OCI-LY7 (cell line): ENCODE data around the gene TBC1D9B. TPM values are rescaled to one million over a fixed set of nuclear protein-coding genes. Genes with fewer than 3 reads are reported as not detected.

Experiments
- BruUV-seq: library from RNA; stranded (reverse); fragments of 400-500 nt; replicated peaks from 2 replicates; lab custom pipeline; 2021; lab: Mats Ljungman, UMichigan
- CTCF ChIA-PET: fragments of 300-600 bp; sonication (Branson Sonifier 250); formaldehyde crosslinking; loops from one replicate; lab custom pipeline; 2022; ENCODE audit warnings: antibody characterized with exemption; ENCODE audit not compliant: unreplicated experiment; lab: Charles Lee
- POLR2A ChIA-PET: fragments of 300-600 bp; sonication (Branson Sonifier 250); formaldehyde crosslinking; loops from one replicate; lab custom pipeline; 2022; ENCODE audit warnings: antibody characterized with exemption; lab: Charles Lee
- DNase-seq: peaks from one replicate; pipeline ENCODE4 v3.0.0-alpha.2; 2015; ENCODE audit warnings: low spot score
- H2AFZ ChIP-seq: fragments of 200-600 bp; sonication (generic), shearing (Covaris generic); 2 replicates; pipeline ENCODE4 v1.6.1; 2014; ENCODE audit warnings: mild to moderate bottlenecking, antibody characterized with exemption, low read length, moderate library complexity
- H3K27ac ChIP-seq: fragments of 200-600 bp; sonication (generic); 2 replicates; pipeline ENCODE4 v1.5.1; 2014; ENCODE audit warnings: mixed run types, low read depth, mild to moderate bottlenecking, moderate library complexity, low read length, inconsistent platforms; ENCODE audit not compliant: poor library complexity, severe bottlenecking
- H3K36me3 ChIP-seq: fragments of 200-600 bp; sonication (generic); 2 replicates; pipeline ENCODE4 v1.6.1; 2014; ENCODE audit warnings: mild to moderate bottlenecking, antibody characterized with exemption, low read length, moderate library complexity, mixed read lengths; ENCODE audit not compliant: insufficient read depth
- H3K4me1 ChIP-seq: fragments of 200-600 bp; sonication (generic); 2 replicates; pipeline ENCODE4 v1.5.1; 2014; ENCODE audit warnings: mild to moderate bottlenecking, low read length; ENCODE audit not compliant: insufficient read depth, poor library complexity, severe bottlenecking
- H3K4me2 ChIP-seq: fragments of 200-600 bp; sonication (generic); 2 replicates; pipeline ENCODE4 v1.6.1; 2014; ENCODE audit warnings: mild to moderate bottlenecking, low read length
- H3K4me3 ChIP-seq: fragments of 200-600 bp; sonication (generic); 2 replicates; pipeline ENCODE4 v1.5.1; 2014; ENCODE audit warnings: mild to moderate bottlenecking, low read depth, low read length; ENCODE audit not compliant: poor library complexity, severe bottlenecking
- H3K79me2 ChIP-seq: fragments of 200-600 bp; sonication (generic); 2 replicates; pipeline ENCODE4 v1.6.1; 2016; ENCODE audit warnings: low read depth, mild to moderate bottlenecking, low read length, moderate library complexity, mixed read lengths; ENCODE audit not compliant: insufficient read depth
- H3K9me2 ChIP-seq: fragments of 200-600 bp; sonication (generic); 2 replicates; pipeline ENCODE4 v1.6.1; 2016; ENCODE audit warnings: mild to moderate bottlenecking, low read length, mixed read lengths; ENCODE audit not compliant: insufficient read depth
- H3K9me3 ChIP-seq: fragments of 200-600 bp; sonication (generic); 2 replicates; pipeline ENCODE4 v1.6.1; 2014; ENCODE audit warnings: mild to moderate bottlenecking, mixed run types, low read length, mixed read lengths
- H4K20me1 ChIP-seq: fragments of 200-600 bp; sonication (generic); 2 replicates; pipeline ENCODE4 v1.6.1; 2014; ENCODE audit warnings: mild to moderate bottlenecking, antibody characterized with exemption, low read length, moderate library complexity, mixed read lengths; ENCODE audit not compliant: insufficient read depth
- EZH2phosphoT487 ChIP-seq: fragments of 200-600 bp; sonication (generic); IDR thresholded peaks from 2 replicates; pipeline ENCODE4 v1.6.1; 2018; ENCODE audit warnings: low read depth, borderline replicate concordance, mild to moderate bottlenecking, mixed run types, antibody characterized with exemption, low read length, moderate library complexity, mixed read lengths
- intact Hi-C: fragments of 100-400 bp; cut with micrococcal nuclease; formaldehyde crosslinking; loops from one replicate; pipeline ENCODE4 v1.10.0; 2022; ENCODE audit not compliant: unreplicated experiment
- total RNA-seq, 2 experiments: library from RNA; depleted of rRNA in 1 of 2; stranded (reverse); fragments of >200 nt in 1 of 2; shearing (Covaris generic) in 1 of 2; gene quantifications; 2 replicates each; pipeline ENCODE4 v1.2.3, GENCODE V29; 2014 to 2022
- TF ChIP-seq, protein P1 (sequence below): fragments of 200-600 bp; sonication (generic); conservative IDR thresholded peaks from 2 replicates; pipeline ENCODE4 v1.5.1; 2014; ENCODE audit warnings: mild to moderate bottlenecking, antibody characterized with exemption, low read length, moderate library complexity, mixed read lengths

The TBC1D9B gene
- total RNA-seq, 2 experiments from 2014 or later, result 52.2 to 106 TPM

DNA sequence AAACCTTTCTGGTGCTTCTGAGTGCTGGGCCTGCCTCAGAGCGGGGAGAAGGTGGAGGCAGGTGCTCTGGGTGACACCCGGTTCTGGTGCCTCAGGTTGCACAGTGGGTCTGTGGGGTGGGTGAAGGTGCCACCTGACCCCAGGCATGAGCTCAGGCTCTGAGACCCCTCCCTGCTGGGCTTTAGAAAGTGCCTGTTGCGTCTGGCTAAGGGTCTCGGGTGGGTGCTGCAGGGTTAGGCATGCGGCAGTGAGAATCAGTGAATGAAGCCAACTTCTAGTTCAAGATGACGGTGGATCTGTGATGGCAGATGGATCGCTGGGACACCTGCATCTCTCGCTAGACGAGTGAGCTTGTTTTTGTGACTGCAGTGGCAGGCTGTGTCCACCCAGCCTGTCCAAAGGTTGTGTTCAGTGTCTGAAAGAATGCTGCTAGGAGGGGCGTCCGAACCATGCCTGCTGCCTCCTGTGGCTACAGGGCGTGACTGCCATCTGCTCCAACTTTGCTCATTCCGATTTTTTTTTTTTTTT is 82.0 kb downstream of the TBC1D9B start:
- no peak overlapping the region for H3K4me2 ChIP-seq
- POLR2A ChIA-PET, result interaction anchor here (0.6 kb wide), 2 partner anchors 121 to 1233 kb away, joined by 3 read pairs; no protein-coding TSS in a partner anchor
- peaks cover 4% of the 10 kb centered on the region; the same call in 1 of the 2 replicates for H4K20me1 ChIP-seq
- TF ChIP-seq, protein P1, sequence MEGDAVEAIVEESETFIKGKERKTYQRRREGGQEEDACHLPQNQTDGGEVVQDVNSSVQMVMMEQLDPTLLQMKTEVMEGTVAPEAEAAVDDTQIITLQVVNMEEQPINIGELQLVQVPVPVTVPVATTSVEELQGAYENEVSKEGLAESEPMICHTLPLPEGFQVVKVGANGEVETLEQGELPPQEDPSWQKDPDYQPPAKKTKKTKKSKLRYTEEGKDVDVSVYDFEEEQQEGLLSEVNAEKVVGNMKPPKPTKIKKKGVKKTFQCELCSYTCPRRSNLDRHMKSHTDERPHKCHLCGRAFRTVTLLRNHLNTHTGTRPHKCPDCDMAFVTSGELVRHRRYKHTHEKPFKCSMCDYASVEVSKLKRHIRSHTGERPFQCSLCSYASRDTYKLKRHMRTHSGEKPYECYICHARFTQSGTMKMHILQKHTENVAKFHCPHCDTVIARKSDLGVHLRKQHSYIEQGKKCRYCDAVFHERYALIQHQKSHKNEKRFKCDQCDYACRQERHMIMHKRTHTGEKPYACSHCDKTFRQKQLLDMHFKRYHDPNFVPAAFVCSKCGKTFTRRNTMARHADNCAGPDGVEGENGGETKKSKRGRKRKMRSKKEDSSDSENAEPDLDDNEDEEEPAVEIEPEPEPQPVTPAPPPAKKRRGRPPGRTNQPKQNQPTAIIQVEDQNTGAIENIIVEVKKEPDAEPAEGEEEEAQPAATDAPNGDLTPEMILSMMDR, result no peak
- no peak for TF ChIP-seq EZH2phosphoT487
- no TSS peak for BruUV-seq
- no peak overlapping the region for H2AFZ ChIP-seq
- CTCF ChIA-PET, result no interaction called here
- H3K4me3 ChIP-seq, result no peak overlapping the region
- H3K27ac ChIP-seq, result no peak overlapping the region
- H3K9me3 ChIP-seq, result no peaks in the 10 kb centered on the region
- peaks cover 78% of the 10 kb centered on the region for H3K36me3 ChIP-seq
- peaks cover 8% of the 10 kb centered on the region for H3K4me1 ChIP-seq
- intact Hi-C loops, result loop anchor here (10.0 kb wide), 1 partner anchor 669 kb away; the partner anchor contains the start of gene CNOT6
- no peaks in the 10 kb centered on the region for H3K9me2 ChIP-seq
- peaks cover 22% of the 10 kb centered on the region; the same call in 1 of the 2 replicates for H3K79me2 ChIP-seq
- DNase-seq, result no peak

DNA sequence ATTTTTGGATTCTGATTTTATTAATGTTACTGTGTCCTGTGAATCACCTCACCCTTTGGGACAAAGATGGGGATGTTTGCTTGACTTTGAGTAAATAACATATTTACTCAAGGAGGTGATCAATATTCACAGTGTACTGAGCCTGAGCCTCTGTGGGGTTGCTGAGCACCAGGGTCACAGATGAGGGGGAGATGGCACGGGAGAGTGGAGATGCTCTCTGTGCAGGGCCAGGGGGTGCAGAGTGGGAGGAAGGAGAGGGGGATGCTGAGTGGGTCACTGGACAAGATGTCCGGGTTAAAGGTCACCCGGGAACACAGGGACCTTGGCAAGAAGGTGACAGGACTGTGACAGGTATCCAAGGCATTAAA is 83.0 kb downstream of the TBC1D9B start:
- Histone ChIP-seq H3K9me3 (no peaks in the 10 kb centered on the region), H2AFZ (no peak overlapping the region), H3K36me3 (peaks cover 68% of the 10 kb centered on the region), H4K20me1 (peaks cover 4% of the 10 kb centered on the region; the same call in 1 of the 2 replicates), H3K4me2 (no peak overlapping the region), H3K79me2 (peaks cover 22% of the 10 kb centered on the region; the same call in 1 of the 2 replicates), H3K4me3 (no peak overlapping the region), H3K27ac (no peak overlapping the region), H3K9me2 (no peaks in the 10 kb centered on the region), H3K4me1 (peaks cover 17% of the 10 kb centered on the region)
- intact Hi-C loops, result loop anchor here (10.0 kb wide), 1 partner anchor 670 kb away; the partner anchor contains the start of gene CNOT6
- no TSS peak for BruUV-seq
- DNase-seq, result no peak
- ChIA-PET CTCF (no interaction called here), POLR2A (no interaction called here)
- TF ChIP-seq, protein P1, result no peak
- no peak for TF ChIP-seq EZH2phosphoT487
